ENCODE data around the gene WDR93. TPM values are rescaled to one million over a fixed set of nuclear protein-coding genes. Genes with fewer than 3 reads are reported as not detected.

The WDR93 gene
- total and polyA plus RNA-seq, 2 of the 4 experiments (the other 2 are of a cell fraction): not detected

DNA sequence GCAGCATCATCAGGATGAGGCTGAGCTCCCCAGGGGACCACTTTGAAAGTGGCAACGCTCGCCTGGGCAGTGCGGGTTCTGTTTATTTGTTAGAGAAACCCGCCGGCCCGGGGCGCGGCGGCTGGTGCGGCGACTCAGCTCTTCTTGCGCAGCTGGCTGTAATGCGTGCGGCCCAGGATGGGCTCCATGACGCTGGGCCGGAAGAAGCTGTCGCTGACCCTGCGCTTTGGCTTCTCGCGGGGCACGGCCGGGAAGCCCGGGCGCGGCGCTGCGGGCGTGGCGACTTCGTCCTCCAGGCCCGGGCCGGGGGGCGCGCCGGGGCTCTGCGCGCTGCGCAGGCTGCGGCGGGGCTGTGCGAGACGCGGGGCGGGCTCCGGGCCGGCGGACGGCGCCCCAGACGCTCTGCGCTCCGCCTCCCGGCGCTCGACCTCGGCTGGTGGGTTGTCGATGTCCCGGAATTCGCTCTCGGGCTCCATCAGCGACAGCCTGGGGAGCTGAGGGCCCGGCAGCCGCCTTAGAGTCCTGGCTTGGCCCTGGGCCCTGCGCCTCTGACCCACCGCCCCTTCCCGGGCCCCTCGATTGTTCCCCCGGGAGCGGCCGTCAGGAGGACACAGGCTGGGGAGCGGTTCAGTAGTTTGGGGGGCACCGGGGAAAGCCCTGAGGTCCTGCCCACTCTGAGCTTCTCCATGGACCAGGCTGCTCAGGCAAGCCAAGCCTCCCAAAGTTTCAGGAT, 25.0 kb upstream of the WDR93 start:
- Histone ChIP-seq H2BK120ac (ENCODE audit: low read depth, low read length) (peak overlapping the region; percentile 53), H4K91ac (ENCODE audit: insufficient read depth, low read depth, low read length) (peak overlapping the region; percentile 74), H4K5ac (ENCODE audit: low read depth, low read length) (peak overlapping the region; percentile 90), H3K9ac (ENCODE audit: low read depth, low read length) (peak overlapping the region; percentile 63), H3K4me3 (ENCODE audit: insufficient read depth, low read depth, low read length) (peak overlapping the region; percentile 15), H2AK5ac (ENCODE audit: low read depth, low read length) (peak overlapping the region; percentile 61; the same call in 1 of the 2 replicates), H3K9me3 (ENCODE audit: control insufficient read depth, insufficient read depth, low read length) (no peaks in the 10 kb centered on the region), H3K18ac (ENCODE audit: low read depth, low read length) (peak overlapping the region; percentile 45), H3K4ac (ENCODE audit: low read depth, low read length) (peak overlapping the region; percentile 64), H3K79me1 (ENCODE audit: low read depth in 1 of 2, low read length in 2 of 2) (peaks cover 0 to 11% of the 10 kb centered on the region in 2 experiments; a peak in 2 of 4 replicates), H3K27me3 (ENCODE audit: control insufficient read depth, insufficient read depth, low read length) (no peaks in the 10 kb centered on the region), H3K27ac (ENCODE audit: insufficient read depth, low read length) (0 out of 2 replicates have a peak overlapping the region, but pooled peaks have one; percentile 15), H3K23ac (ENCODE audit: low read depth, low read length) (peak overlapping the region; percentile 73), H3K4me2 (ENCODE audit: low read depth, low read length) (peak overlapping the region; percentile 72), H3K36me3 (ENCODE audit: control insufficient read depth, insufficient read depth, low read length) (no peaks in the 10 kb centered on the region), H2AFZ (replicated peaks; ENCODE audit: low read length, poor library complexity) (peak overlapping the region; percentile 95), H3K4me1 (ENCODE audit: control insufficient read depth, insufficient read depth, low read length) (peaks cover 14% of the 10 kb centered on the region), H2BK20ac (ENCODE audit: low read depth, low read length) (no peak overlapping the region), H4K8ac (ENCODE audit: low read depth in 2 of 2, low read length in 2 of 2) (peak overlapping the region; percentile 21 to 85), H2BK5ac (ENCODE audit: low read depth, low read length, poor library complexity, severe bottlenecking) (no peak overlapping the region), H2AK9ac (replicated peaks; ENCODE audit: low read depth, low read length, poor library complexity) (peak overlapping the region; percentile 77), H2BK15ac (ENCODE audit: low read depth, low read length) (no peak overlapping the region; the same call in 2 of the 3 replicates), H3K14ac (replicated peaks; ENCODE audit: low read depth, low read length) (peak overlapping the region; percentile 74), H4K20me1 (ENCODE audit: insufficient read depth, low read length) (no peaks in the 10 kb centered on the region), H3K56ac (ENCODE audit: extremely low read depth, insufficient read depth, low read length) (no peak overlapping the region), H3K9me1 (ENCODE audit: insufficient read depth, low read length) (peaks cover 15% of the 10 kb centered on the region)
- intact Hi-C loops (cut with micrococcal nuclease): no loop called here
- CTCF ChIA-PET: interaction anchor here (0.6 to 1.4 kb wide), 2 partner anchors 8 to 224 kb away, joined by 3 read pairs; no protein-coding TSS in a partner anchor
- no peak for TF ChIP-seq FOS (IDR thresholded peaks at IDR 0.05; ENCODE audit: low read depth, low read length)
- no peak for TF ChIP-seq RCOR1 (IDR thresholded peaks at IDR 0.05; ENCODE audit: insufficient replicate concordance, low read length)
- no peak for TF ChIP-seq MAFK (IDR thresholded peaks at IDR 0.05; ENCODE audit: low read depth, low read length)
- TF ChIP-seq SMC3 (IDR thresholded peaks at IDR 0.05; ENCODE audit: low read depth, low read length): no peak
- TF ChIP-seq MXI1 (IDR thresholded peaks at IDR 0.05; ENCODE audit: borderline replicate concordance, low read depth, low read length): no peak
- TF ChIP-seq CEBPB (IDR thresholded peaks at IDR 0.05; ENCODE audit: low read depth, low read length): 0 out of 2 replicates have a peak, but pooled peaks have one; percentile 5
- in situ Hi-C loops (cut with MboI; ENCODE audit: low sequenced_read_pairs): no loop called here
- dilution Hi-C loops (cut with HindIII; ENCODE audit: low sequenced_read_pairs, unreplicated experiment): no loop called here
- ATAC-seq (ENCODE audit: low read depth): peak; percentile 69
- no TSS peak for BruUV-seq (replicated peaks)
- WGBS, 2 experiments (ENCODE audit: extremely low coverage in 2 of 2, insufficient read length in 1 of 2): 4% methylated on average over 19 of the region's 72 CpGs; no CpG with 5 or more reads in 1 of the 2 experiments
- peak; percentile 59 for DNase-seq
- POLR2A ChIA-PET (ENCODE audit: unreplicated experiment): interaction anchor here (0.6 kb wide), 2 partner anchors 11 to 132 kb away, joined by 3 to 4 read pairs; no protein-coding TSS in a partner anchor

Measured in IMR-90 (cell line).